MCF 10A (cell line): Measurements from ENCODE around the gene TRIM52. TPM values are rescaled to one million over a fixed set of nuclear protein-coding genes. Genes with fewer than 3 reads are reported as not detected.
"Not testable (repeated sequence)": the region's sequence is repeated elsewhere in the genome, so short reads cannot be mapped to it uniquely, and the experiment has no call there.

Source experiments
- BruUV-seq: library from RNA; stranded (reverse); fragments of 400-500 nt; replicated peaks from 2 replicates; lab custom pipeline; 2021; lab: Mats Ljungman, UMichigan
- CTCF ChIA-PET: fragments of 300-600 bp; sonication (Branson Sonifier 250); formaldehyde crosslinking; extraction: SDS; loops from one replicate; lab custom pipeline; 2021; ENCODE audit warnings: antibody characterized with exemption, inconsistent platforms; lab: Yijun Ruan, JAX
- POLR2A ChIA-PET: fragments of 300-600, 350-650 bp; sonication (Branson Sonifier 250); formaldehyde crosslinking; extraction: SDS; loops from one replicate; lab custom pipeline; 2020; ENCODE audit warnings: antibody characterized with exemption, inconsistent platforms; lab: Yijun Ruan, JAX
- DNase-seq: peaks from one replicate; pipeline ENCODE4 v3.0.0-alpha.2; 2018; ENCODE audit not compliant: unreplicated experiment
- H3K27ac Mint-ChIP-seq: one replicate; pipeline ENCODE4 v1.8.0; 2022; ENCODE audit warnings: mild to moderate bottlenecking, low read depth, mixed read lengths; ENCODE audit not compliant: unreplicated experiment
- H3K27me3 Mint-ChIP-seq: one replicate; pipeline ENCODE4 v1.8.0; 2022; ENCODE audit warnings: mixed read lengths; ENCODE audit not compliant: insufficient read depth, unreplicated experiment
- H3K36me3 Mint-ChIP-seq: one replicate; pipeline ENCODE4 v1.8.0; 2022; ENCODE audit warnings: mild to moderate bottlenecking, moderate library complexity, mixed read lengths; ENCODE audit not compliant: insufficient read depth, unreplicated experiment
- H3K4me1 Mint-ChIP-seq: one replicate; pipeline ENCODE4 v1.8.0; 2022; ENCODE audit warnings: mixed read lengths; ENCODE audit not compliant: insufficient read depth, unreplicated experiment
- H3K4me3 Mint-ChIP-seq: one replicate; pipeline ENCODE4 v1.8.0; 2022; ENCODE audit warnings: mild to moderate bottlenecking, moderate library complexity, mixed read lengths; ENCODE audit not compliant: unreplicated experiment
- H3K9me3 Mint-ChIP-seq: one replicate; pipeline ENCODE4 v1.8.0; 2022; ENCODE audit warnings: mixed read lengths; ENCODE audit not compliant: unreplicated experiment
- CTCF ChIP-seq: fragments of 200-600 bp; IDR thresholded peaks from one replicate; pipeline ENCODE4 v1.8.0; 2022; ENCODE audit warnings: antibody characterized with exemption, mild to moderate bottlenecking; ENCODE audit not compliant: unreplicated experiment
- intact Hi-C: fragments of 100-400 bp; cut with micrococcal nuclease; formaldehyde crosslinking; loops from 2 replicates; pipeline ENCODE4 v1.14.1; 2022
- total RNA-seq: library from RNA; stranded (reverse); gene quantifications from 2 replicates; pipeline ENCODE4 v1.2.3, GENCODE V29; 2022

TRIM52 gene
- total RNA-seq, 1 experiment from 2014 or later: 12.5 TPM

- Mint-ChIP-seq H3K9me3 (no peaks in the 10 kb centered on the region), H3K4me1 (no peaks in the 10 kb centered on the region), H3K36me3 (no peaks in the 10 kb centered on the region), H3K27ac (no peak overlapping the region), H3K27me3 (no peaks in the 10 kb centered on the region), H3K4me3 (no peak overlapping the region)
- CTCF ChIA-PET: no interaction called here
- intact Hi-C loops: no loop called here
- BruUV-seq: no TSS peak
- DNase-seq: peak; percentile 17
- TF ChIP-seq CTCF: no peak
- POLR2A ChIA-PET: no interaction called here
Observed at GRCh38 chr5:181283347-181283746, 22.4 kb upstream of the TRIM52 start.

GRCh38 chr5:181282874-181283273, 21.9 kb upstream of the TRIM52 start:
- CTCF ChIA-PET: no interaction called here
- no peak overlapping the region for H3K27ac Mint-ChIP-seq

GRCh38 chr5:181282415-181282814, 21.5 kb upstream of the TRIM52 start:
- H3K36me3 Mint-ChIP-seq, H3K4me3 Mint-ChIP-seq, H3K27ac Mint-ChIP-seq, POLR2A ChIA-PET, intact Hi-C loops, BruUV-seq, H3K4me1 Mint-ChIP-seq, CTCF ChIA-PET, DNase-seq, H3K27me3 Mint-ChIP-seq, H3K9me3 Mint-ChIP-seq: not testable (repeated sequence)

More at GRCh38 chr5:181282874-181283273, 21.9 kb upstream of the TRIM52 start:
- no TSS peak for BruUV-seq
- no peak overlapping the region for H3K4me3 Mint-ChIP-seq
- no peaks in the 10 kb centered on the region for H3K27me3 Mint-ChIP-seq
- intact Hi-C loops: no loop called here
- no peaks in the 10 kb centered on the region for H3K36me3 Mint-ChIP-seq
- no peaks in the 10 kb centered on the region for H3K4me1 Mint-ChIP-seq
- H3K9me3 Mint-ChIP-seq: no peaks in the 10 kb centered on the region
- DNase-seq: no peak
- POLR2A ChIA-PET: no interaction called here
- TF ChIP-seq CTCF: no peak

- TF ChIP-seq CTCF: no peak
- intact Hi-C loops: no loop called here
- CTCF ChIA-PET: no interaction called here
- Mint-ChIP-seq H3K27ac (no peak overlapping the region), H3K36me3 (no peaks in the 10 kb centered on the region), H3K4me3 (no peak overlapping the region), H3K4me1 (no peaks in the 10 kb centered on the region), H3K9me3 (no peaks in the 10 kb centered on the region), H3K27me3 (no peaks in the 10 kb centered on the region)
- no peak for DNase-seq
- POLR2A ChIA-PET: no interaction called here
- BruUV-seq: no TSS peak
Observed at GRCh38 chr5:181281984-181282316, 21.0 kb upstream of the TRIM52 start.
